ENCODE measurements around the gene PAX8. TPM values are rescaled to one million over a fixed set of nuclear protein-coding genes. Genes with fewer than 3 reads are reported as not detected.

PAX8 gene
- total RNA-seq, 1 donor from 2014 or later = 2.9 TPM

DNA sequence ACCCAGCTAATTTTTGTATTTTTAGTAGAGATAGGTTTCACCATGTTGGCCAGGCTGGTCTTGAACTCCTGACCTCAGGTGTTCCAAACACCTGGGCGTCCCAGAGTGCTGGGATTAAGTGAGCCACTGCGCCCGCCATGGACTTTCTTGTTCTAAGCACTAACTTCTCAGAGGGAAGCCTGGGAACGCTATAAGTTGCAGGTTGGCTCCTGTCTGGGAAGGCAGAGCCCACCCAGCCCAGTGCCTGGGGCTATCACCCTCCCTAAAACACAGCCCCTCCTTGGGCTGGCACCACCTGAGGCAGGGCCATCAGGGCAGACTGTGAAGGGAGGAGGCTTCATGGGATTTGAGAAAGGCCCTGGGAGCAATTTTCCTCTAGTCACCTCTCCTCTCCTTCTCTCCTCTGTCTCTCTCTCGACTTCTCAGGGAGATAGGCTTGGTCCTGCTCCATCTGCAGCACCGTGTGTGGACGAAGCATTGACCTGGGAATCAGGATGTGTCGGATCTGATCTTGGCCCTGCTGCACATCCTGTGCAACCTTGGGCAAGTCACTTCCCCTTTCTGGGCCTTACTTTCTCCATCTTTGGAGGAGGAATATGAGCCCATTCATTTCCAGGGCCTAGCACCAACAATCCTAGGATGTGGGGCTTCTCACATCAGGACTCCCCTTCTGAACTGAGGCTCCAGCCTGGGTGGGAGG is 94.0 kb downstream of the PAX8 start:
- Histone ChIP-seq H3K4me2 (no peak overlapping the region), H3K79me2 (ENCODE audit: low read depth) (no peaks in the 10 kb centered on the region), H4K20me1 (ENCODE audit: low read depth) (no peaks in the 10 kb centered on the region), H2AFZ (replicated peaks) (no peak overlapping the region), H3K4me1 (no peaks in the 10 kb centered on the region), H3K4me3 (no peak overlapping the region), H3K9ac (no peak overlapping the region), H3K27me3 (no peaks in the 10 kb centered on the region), H3K9me3 (ENCODE audit: low read depth) (no peaks in the 10 kb centered on the region), H3F3A (ENCODE audit: low read depth) (no peaks in the 10 kb centered on the region), H3K36me3 (no peaks in the 10 kb centered on the region), H3K27ac (no peak overlapping the region)
- TF ChIP-seq EZH2phosphoT487 (IDR thresholded peaks at IDR 0.05) (no peak), EZH2 (IDR thresholded peaks at IDR 0.05) (no peak)
- TF ChIP-seq, protein P1, sequence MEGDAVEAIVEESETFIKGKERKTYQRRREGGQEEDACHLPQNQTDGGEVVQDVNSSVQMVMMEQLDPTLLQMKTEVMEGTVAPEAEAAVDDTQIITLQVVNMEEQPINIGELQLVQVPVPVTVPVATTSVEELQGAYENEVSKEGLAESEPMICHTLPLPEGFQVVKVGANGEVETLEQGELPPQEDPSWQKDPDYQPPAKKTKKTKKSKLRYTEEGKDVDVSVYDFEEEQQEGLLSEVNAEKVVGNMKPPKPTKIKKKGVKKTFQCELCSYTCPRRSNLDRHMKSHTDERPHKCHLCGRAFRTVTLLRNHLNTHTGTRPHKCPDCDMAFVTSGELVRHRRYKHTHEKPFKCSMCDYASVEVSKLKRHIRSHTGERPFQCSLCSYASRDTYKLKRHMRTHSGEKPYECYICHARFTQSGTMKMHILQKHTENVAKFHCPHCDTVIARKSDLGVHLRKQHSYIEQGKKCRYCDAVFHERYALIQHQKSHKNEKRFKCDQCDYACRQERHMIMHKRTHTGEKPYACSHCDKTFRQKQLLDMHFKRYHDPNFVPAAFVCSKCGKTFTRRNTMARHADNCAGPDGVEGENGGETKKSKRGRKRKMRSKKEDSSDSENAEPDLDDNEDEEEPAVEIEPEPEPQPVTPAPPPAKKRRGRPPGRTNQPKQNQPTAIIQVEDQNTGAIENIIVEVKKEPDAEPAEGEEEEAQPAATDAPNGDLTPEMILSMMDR (IDR thresholded peaks at IDR 0.05) = no peak
- peaks cover 13% of the 10 kb centered on the region for H3K4me1 Mint-ChIP-seq
- H3K9me3 Mint-ChIP-seq = no peaks in the 10 kb centered on the region
- H3K27me3 Mint-ChIP-seq (ENCODE audit: insufficient read depth, low read depth) = peaks cover 3% of the 10 kb centered on the region
- H3K36me3 Mint-ChIP-seq = no peaks in the 10 kb centered on the region
- H3K27ac Mint-ChIP-seq = peak overlapping the region; percentile 72
- no peak overlapping the region for H3K4me3 Mint-ChIP-seq
- DNase-seq (ENCODE audit: low spot score) = no peak

DNA sequence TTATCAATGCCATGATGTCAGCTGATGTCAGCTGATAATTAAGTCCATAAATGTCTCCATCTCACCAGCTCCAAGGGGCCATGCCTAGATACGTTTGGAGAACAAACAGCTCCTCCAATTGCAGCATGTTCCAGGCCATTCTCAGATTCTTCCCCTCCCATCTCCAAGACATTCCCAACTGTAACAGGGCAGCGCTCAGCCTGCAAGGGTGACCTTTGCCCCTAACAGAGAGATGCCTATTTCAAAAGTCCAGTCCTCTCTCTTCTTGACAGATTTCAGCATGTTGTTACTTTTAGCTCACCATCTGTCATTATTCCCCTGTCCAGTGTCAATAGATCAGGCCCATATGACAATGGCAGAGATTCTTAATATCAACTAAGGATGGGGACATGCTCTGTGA is 95.0 kb downstream of the PAX8 start:
- DNase-seq (ENCODE audit: low spot score) = no peak
- no peaks in the 10 kb centered on the region for H3F3A ChIP-seq (ENCODE audit: low read depth)
- Mint-ChIP-seq H3K36me3 (no peaks in the 10 kb centered on the region), H3K4me3 (no peak overlapping the region), H3K9me3 (no peaks in the 10 kb centered on the region), H3K27me3 (ENCODE audit: insufficient read depth, low read depth) (peaks cover 4% of the 10 kb centered on the region), H3K4me1 (peaks cover 13% of the 10 kb centered on the region), H3K27ac (no peak overlapping the region)
- no peaks in the 10 kb centered on the region for H3K9me3 ChIP-seq (ENCODE audit: low read depth)
- no peak overlapping the region for H3K4me2 ChIP-seq
- no peaks in the 10 kb centered on the region for H3K36me3 ChIP-seq
- H3K79me2 ChIP-seq (ENCODE audit: low read depth) = no peaks in the 10 kb centered on the region
- H3K27ac ChIP-seq = no peak overlapping the region
- H3K9ac ChIP-seq = no peak overlapping the region
- no peak overlapping the region for H2AFZ ChIP-seq (replicated peaks)
- TF ChIP-seq EZH2phosphoT487 (IDR thresholded peaks at IDR 0.05) = no peak
- TF ChIP-seq, protein P1 (IDR thresholded peaks at IDR 0.05) = no peak
- TF ChIP-seq EZH2 (IDR thresholded peaks at IDR 0.05) = no peak
- no peaks in the 10 kb centered on the region for H3K4me1 ChIP-seq
- no peak overlapping the region for H3K4me3 ChIP-seq
- no peaks in the 10 kb centered on the region for H3K27me3 ChIP-seq
- no peaks in the 10 kb centered on the region for H4K20me1 ChIP-seq (ENCODE audit: low read depth)

DNA sequence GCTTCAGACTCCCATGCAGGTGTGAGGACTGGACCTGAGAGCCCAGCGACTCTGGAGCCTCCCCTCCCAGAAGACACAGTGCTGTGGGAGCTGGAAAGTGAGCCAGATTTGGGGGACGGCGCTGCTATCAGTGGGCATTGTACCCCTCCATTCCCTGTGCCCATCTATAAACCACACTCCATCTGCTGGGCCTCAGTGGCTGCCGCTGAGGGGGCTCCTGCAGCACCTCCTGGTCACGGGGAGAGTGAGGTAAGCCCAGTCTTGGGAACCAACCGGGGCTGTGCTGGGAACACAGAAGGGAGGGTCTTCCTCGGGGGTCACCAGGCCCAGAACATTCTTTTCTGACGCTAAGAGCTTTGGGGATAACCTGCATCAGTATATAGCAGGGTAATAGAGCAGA is 95.5 kb downstream of the PAX8 start:
- H3K27me3 ChIP-seq = no peaks in the 10 kb centered on the region
- H3K4me3 Mint-ChIP-seq = no peak overlapping the region
- H2AFZ ChIP-seq (replicated peaks) = no peak overlapping the region
- TF ChIP-seq, protein P1 (IDR thresholded peaks at IDR 0.05) = no peak
- no peak for TF ChIP-seq EZH2 (IDR thresholded peaks at IDR 0.05)
- no peak for TF ChIP-seq EZH2phosphoT487 (IDR thresholded peaks at IDR 0.05)
- H3K4me3 ChIP-seq = no peak overlapping the region
- no peaks in the 10 kb centered on the region for H3F3A ChIP-seq (ENCODE audit: low read depth)
- peaks cover 5% of the 10 kb centered on the region for H3K27me3 Mint-ChIP-seq (ENCODE audit: insufficient read depth, low read depth)
- no peak overlapping the region for H3K27ac ChIP-seq
- H3K27ac Mint-ChIP-seq = no peak overlapping the region
- no peaks in the 10 kb centered on the region for H3K9me3 ChIP-seq (ENCODE audit: low read depth)
- no peaks in the 10 kb centered on the region for H3K4me1 ChIP-seq
- H3K9me3 Mint-ChIP-seq = no peaks in the 10 kb centered on the region
- no peaks in the 10 kb centered on the region for H3K36me3 ChIP-seq
- H3K36me3 Mint-ChIP-seq = no peaks in the 10 kb centered on the region
- no peak for DNase-seq (ENCODE audit: low spot score)
- H3K4me2 ChIP-seq = no peak overlapping the region
- H3K79me2 ChIP-seq (ENCODE audit: low read depth) = no peaks in the 10 kb centered on the region
- H4K20me1 ChIP-seq (ENCODE audit: low read depth) = no peaks in the 10 kb centered on the region
- peaks cover 13% of the 10 kb centered on the region for H3K4me1 Mint-ChIP-seq
- H3K9ac ChIP-seq = no peak overlapping the region
